ENCODE results near the gene CHST1.

The CHST1 gene

GRCh38 chr11:45614196-45614828, 51.1 kb downstream of the CHST1 start:
- H3K27me3 ChIP-seq: no peaks in the 10 kb centered on the region
- H3K36me3 ChIP-seq: no peaks in the 10 kb centered on the region
- H3K4me1 ChIP-seq: no peaks in the 10 kb centered on the region
- no peaks in the 10 kb centered on the region for H3K9me3 ChIP-seq
- no peak overlapping the region for H3K4me3 ChIP-seq (ENCODE audit: low read depth, low read length)
- DNase-seq: no peak
- TF ChIP-seq CTCF (IDR thresholded peaks at IDR 0.05; ENCODE audit: low read depth, low read length): no peak

- Histone ChIP-seq H3K4me1 (no peaks in the 10 kb centered on the region), H3K4me3 (ENCODE audit: low read depth, low read length) (no peak overlapping the region), H3K27me3 (no peaks in the 10 kb centered on the region), H3K9me3 (no peaks in the 10 kb centered on the region), H3K36me3 (no peaks in the 10 kb centered on the region)
- no peak for DNase-seq
- no peak for TF ChIP-seq CTCF (IDR thresholded peaks at IDR 0.05; ENCODE audit: low read depth, low read length)
Measured at GRCh38 chr11:45610627-45611026, 54.8 kb downstream of the CHST1 start.

DNA sequence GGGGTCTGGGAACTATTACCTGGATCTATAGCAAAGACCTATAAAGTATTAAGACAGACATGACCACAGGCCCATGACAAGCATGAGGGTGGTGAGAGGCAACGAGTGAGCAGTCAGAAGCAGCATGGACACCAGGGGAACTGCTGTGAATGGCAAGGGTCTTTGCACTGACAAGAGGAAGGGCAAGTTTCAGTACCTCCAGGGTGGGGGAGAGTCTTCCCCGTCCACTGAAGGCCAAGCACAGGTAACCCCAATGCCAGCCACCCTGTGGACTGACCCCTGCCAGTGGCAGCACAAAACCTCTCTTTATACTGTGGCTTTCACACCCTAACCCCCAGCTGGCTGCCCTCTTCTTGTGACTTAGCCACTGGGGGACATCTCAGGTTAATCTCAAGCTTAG, 55.5 kb downstream of the CHST1 start:
- no peaks in the 10 kb centered on the region for H3K36me3 ChIP-seq
- no peak for DNase-seq
- H3K9me3 ChIP-seq: no peaks in the 10 kb centered on the region
- no peak for TF ChIP-seq CTCF (IDR thresholded peaks at IDR 0.05; ENCODE audit: low read depth, low read length)
- H3K27me3 ChIP-seq: no peaks in the 10 kb centered on the region
- H3K4me3 ChIP-seq (ENCODE audit: low read depth, low read length): no peak overlapping the region
- no peaks in the 10 kb centered on the region for H3K4me1 ChIP-seq

GRCh38 chr11:45609337-45609736, 56.1 kb downstream of the CHST1 start:
- no peak for DNase-seq
- Histone ChIP-seq H3K9me3 (no peaks in the 10 kb centered on the region), H3K36me3 (no peaks in the 10 kb centered on the region), H3K27me3 (no peaks in the 10 kb centered on the region), H3K4me1 (no peaks in the 10 kb centered on the region), H3K4me3 (ENCODE audit: low read depth, low read length) (no peak overlapping the region)
- TF ChIP-seq CTCF (IDR thresholded peaks at IDR 0.05; ENCODE audit: low read depth, low read length): no peak

DNA sequence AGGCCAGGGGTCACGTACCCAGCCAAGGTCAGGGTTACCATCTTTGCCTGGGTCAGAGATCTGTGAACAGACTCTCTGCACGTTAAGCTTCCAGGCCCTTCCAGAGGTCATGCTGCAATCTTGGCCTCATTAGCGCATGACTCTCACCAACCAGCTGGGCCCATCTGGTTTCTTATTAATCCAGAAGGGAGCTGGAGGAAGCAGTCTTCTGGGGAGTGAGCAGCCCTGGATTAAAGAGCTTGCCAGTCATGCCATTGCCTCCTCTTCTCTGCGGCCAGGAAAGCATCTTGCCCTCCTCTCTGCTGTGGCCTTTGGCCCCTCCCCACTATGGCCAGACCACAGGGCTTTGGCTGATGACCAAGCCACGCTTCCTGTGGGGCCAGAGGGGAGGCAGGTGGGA, 57.4 kb downstream of the CHST1 start:
- Histone ChIP-seq H3K4me3 (ENCODE audit: low read depth, low read length) (no peak overlapping the region), H3K9me3 (no peaks in the 10 kb centered on the region), H3K27me3 (no peaks in the 10 kb centered on the region), H3K4me1 (no peaks in the 10 kb centered on the region), H3K36me3 (no peaks in the 10 kb centered on the region)
- DNase-seq: no peak
- TF ChIP-seq CTCF (IDR thresholded peaks at IDR 0.05; ENCODE audit: low read depth, low read length): no peak

- TF ChIP-seq CTCF (IDR thresholded peaks at IDR 0.05; ENCODE audit: low read depth, low read length): no peak
- Histone ChIP-seq H3K27me3 (no peaks in the 10 kb centered on the region), H3K36me3 (no peaks in the 10 kb centered on the region), H3K9me3 (no peaks in the 10 kb centered on the region), H3K4me3 (ENCODE audit: low read depth, low read length) (no peak overlapping the region), H3K4me1 (no peaks in the 10 kb centered on the region)
- peak; percentile 13 for DNase-seq
Measured at GRCh38 chr11:45606514-45607281, 58.7 kb downstream of the CHST1 start.

All from BE2C (cell line).